HEK293 (cell line): Measurements from ENCODE around the gene SLC25A41.

Experiments used
- CTCF ChIA-PET: fragments of 350-600 bp; formaldehyde crosslinking; extraction: SDS; loops from one replicate; lab custom pipeline; 2021; ENCODE audit warnings: antibody characterized with exemption; lab: Yijun Ruan, JAX
- POLR2A ChIA-PET: fragments of 300-600 bp; formaldehyde crosslinking; extraction: SDS; loops from one replicate; lab custom pipeline; 2020; ENCODE audit warnings: antibody characterized with exemption, inconsistent platforms; lab: Yijun Ruan, JAX
- H3K27ac ChIP-seq: fragments of 200-500 bp; sonication (Bioruptor generic); 2 replicates; pipeline ENCODE4 v1.5.1; 2014; ENCODE audit warnings: low read depth, low read length, control low read depth, inconsistent platforms; ENCODE audit errors: extremely low read depth
- H3K36me3 ChIP-seq, 2 experiments: fragments of 200-500 bp in 1 of 2; sonication (Bioruptor generic) in 1 of 2; 1 replicate in 1 of 2; 2 replicates in 1 of 2; pipeline ENCODE4 v1.5.1; 2014 to 2017; ENCODE audit warnings: inconsistent platforms in 2 of 2, low read length in 2 of 2; ENCODE audit not compliant: control insufficient read depth in 2 of 2, insufficient read depth in 1 of 2
- H3K4me1 ChIP-seq: fragments of 200-500 bp; sonication (Bioruptor generic); 2 replicates; pipeline ENCODE4 v1.5.1; 2014; ENCODE audit warnings: mild to moderate bottlenecking, low read length, inconsistent platforms; ENCODE audit not compliant: control insufficient read depth, insufficient read depth
- H3K4me3 ChIP-seq: 2 replicates; pipeline ENCODE4 v1.5.1; 2011; ENCODE audit warnings: low read depth, mild to moderate bottlenecking, control low read depth, low read length, moderate library complexity
- H3K9me3 ChIP-seq: fragments of 200-500 bp; sonication (Bioruptor generic); 2 replicates; pipeline ENCODE4 v1.5.1; 2014; ENCODE audit warnings: low read depth, low read length, inconsistent platforms; ENCODE audit not compliant: control insufficient read depth, insufficient read depth
- BCL11B ChIP-seq: fragments of 450-650 bp; formaldehyde crosslinking; IDR thresholded peaks from 2 replicates; pipeline ENCODE4 v1.5.1; 2016; ENCODE audit warnings: low read depth, missing biosample characterization, missing genetic modification characterization
- GLI4 ChIP-seq: fragments of 450-650 bp; formaldehyde crosslinking; IDR thresholded peaks from 2 replicates; pipeline ENCODE4 v1.5.1; 2016; ENCODE audit warnings: missing biosample characterization, missing genetic modification characterization
- GLIS1 ChIP-seq: fragments of 450-650 bp; formaldehyde crosslinking; IDR thresholded peaks from 2 replicates; pipeline ENCODE4 v1.5.1; 2016; ENCODE audit warnings: missing biosample characterization, missing genetic modification characterization
- REPIN1 ChIP-seq: fragments of 450-650 bp; formaldehyde crosslinking; IDR thresholded peaks from 2 replicates; pipeline ENCODE4 v1.5.1; 2017; ENCODE audit warnings: missing biosample characterization, missing genetic modification characterization, low read depth
- SP7 ChIP-seq: fragments of 450-650 bp; formaldehyde crosslinking; IDR thresholded peaks from 2 replicates; pipeline ENCODE4 v1.5.1; 2016; ENCODE audit warnings: missing biosample characterization, missing genetic modification characterization
- ZIC2 ChIP-seq: fragments of 450-650 bp; formaldehyde crosslinking; IDR thresholded peaks from 2 replicates; pipeline ENCODE4 v1.5.1; 2016; ENCODE audit warnings: missing biosample characterization, missing genetic modification characterization
- ZNF19 ChIP-seq: fragments of 450-650 bp; formaldehyde crosslinking; IDR thresholded peaks from 2 replicates; pipeline ENCODE4; 2016; ENCODE audit warnings: missing biosample characterization, missing genetic modification characterization, low read depth
- ZNF221 ChIP-seq: fragments of 450-650 bp; formaldehyde crosslinking; IDR thresholded peaks from 2 replicates; pipeline ENCODE4 v1.5.1; 2017; ENCODE audit warnings: missing biosample characterization, missing genetic modification characterization, borderline replicate concordance
- ZNF302 ChIP-seq: fragments of 450-650 bp; formaldehyde crosslinking; IDR thresholded peaks from 2 replicates; pipeline ENCODE4 v1.5.1; 2016; ENCODE audit warnings: missing biosample characterization, missing genetic modification characterization, low read depth
- ZNF341 ChIP-seq: fragments of 450-650 bp; formaldehyde crosslinking; IDR thresholded peaks from 2 replicates; pipeline ENCODE4; 2016; ENCODE audit warnings: low read depth, missing biosample characterization, missing genetic modification characterization
- ZNF426 ChIP-seq: fragments of 450-650 bp; formaldehyde crosslinking; IDR thresholded peaks from 2 replicates; pipeline ENCODE4 v1.5.1; 2017; ENCODE audit warnings: missing biosample characterization, missing genetic modification characterization, mild to moderate bottlenecking, inconsistent platforms, moderate library complexity
- ZNF530 ChIP-seq: fragments of 450-650 bp; formaldehyde crosslinking; IDR thresholded peaks from 2 replicates; pipeline ENCODE4 v1.5.1; 2016; ENCODE audit warnings: low read depth, missing biosample characterization, missing genetic modification characterization
- ZNF544 ChIP-seq: fragments of 450-650 bp; formaldehyde crosslinking; IDR thresholded peaks from 2 replicates; pipeline ENCODE4 v1.5.0; 2017; ENCODE audit warnings: missing biosample characterization, missing genetic modification characterization
- TF ChIP-seq, protein P1 (sequence below): fragments of 450-650 bp; formaldehyde crosslinking; optimal IDR thresholded peaks from 2 replicates; pipeline ENCODE3; 2016; ENCODE audit warnings: missing biosample characterization, mild to moderate bottlenecking, missing genetic modification characterization
- TF ChIP-seq, protein P2 (sequence below): fragments of 450-650 bp; formaldehyde crosslinking; IDR thresholded peaks from 2 replicates; pipeline ENCODE4 v1.5.1; 2016; ENCODE audit warnings: missing biosample characterization, missing genetic modification characterization
- TF ChIP-seq, protein P3 (sequence below): fragments of 450-650 bp; formaldehyde crosslinking; conservative IDR thresholded peaks from 2 replicates; pipeline ENCODE4 v1.5.1; 2016; ENCODE audit warnings: low read depth, missing biosample characterization, missing genetic modification characterization
- TF ChIP-seq, protein P4 (sequence below): fragments of 450-650 bp; formaldehyde crosslinking; IDR thresholded peaks from 2 replicates; pipeline ENCODE4 v1.5.1; 2016; ENCODE audit warnings: missing biosample characterization, missing genetic modification characterization
- TF ChIP-seq, protein P5 (sequence below): IDR thresholded peaks from 2 replicates; pipeline ENCODE4 v1.6.1; 2011; ENCODE audit warnings: mild to moderate bottlenecking, low read depth, low read length, borderline replicate concordance
- TF ChIP-seq, protein P6 (sequence below): fragments of 450-650 bp; formaldehyde crosslinking; IDR thresholded peaks from 2 replicates; pipeline ENCODE4 v1.5.1; 2016; ENCODE audit warnings: missing biosample characterization, missing genetic modification characterization

Gene SLC25A41

DNA sequence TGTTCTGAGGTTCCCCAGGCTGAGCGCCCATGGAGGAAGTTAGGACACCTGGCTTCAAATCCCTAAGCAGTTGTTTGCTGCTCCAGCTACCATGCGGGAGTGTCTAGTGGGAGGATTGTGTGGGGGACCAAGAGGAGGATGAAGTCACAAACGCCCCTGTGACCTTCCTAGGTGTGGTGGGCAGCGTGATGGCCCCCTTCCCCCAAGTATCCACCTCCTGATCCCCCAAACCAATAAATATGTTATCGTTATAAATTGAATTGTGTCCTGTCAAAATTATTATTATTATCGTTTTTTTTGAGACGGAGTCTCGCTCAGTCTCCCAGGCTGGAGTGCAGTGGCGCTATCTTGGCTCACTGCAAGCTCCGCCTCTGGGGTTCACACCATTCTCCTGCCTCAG, at the start of gene SLC25A41:
TSS of gene SLC25A41 (minus strand) at position 101 of the 400 bp plus-strand sequence. CDS start at position 31, 70 bp downstream.
- no peak within 1 kb of the TSS for H3K27ac ChIP-seq
- TF ChIP-seq ZNF341 (tag by site-specific recombination) (no peak), ZNF19 (tag by site-specific recombination) (no peak), SP7 (tag by site-specific recombination) (no peak), BCL11B (tag by site-specific recombination) (no peak), ZNF302 (tag by site-specific recombination) (no peak), GLI4 (tag by site-specific recombination) (no peak), ZNF221 (no peak), REPIN1 (tag by site-specific recombination) (no peak), ZNF530 (tag by site-specific recombination) (no peak), ZNF544 (tag by site-specific recombination) (no peak)
- TF ChIP-seq, protein P1, sequence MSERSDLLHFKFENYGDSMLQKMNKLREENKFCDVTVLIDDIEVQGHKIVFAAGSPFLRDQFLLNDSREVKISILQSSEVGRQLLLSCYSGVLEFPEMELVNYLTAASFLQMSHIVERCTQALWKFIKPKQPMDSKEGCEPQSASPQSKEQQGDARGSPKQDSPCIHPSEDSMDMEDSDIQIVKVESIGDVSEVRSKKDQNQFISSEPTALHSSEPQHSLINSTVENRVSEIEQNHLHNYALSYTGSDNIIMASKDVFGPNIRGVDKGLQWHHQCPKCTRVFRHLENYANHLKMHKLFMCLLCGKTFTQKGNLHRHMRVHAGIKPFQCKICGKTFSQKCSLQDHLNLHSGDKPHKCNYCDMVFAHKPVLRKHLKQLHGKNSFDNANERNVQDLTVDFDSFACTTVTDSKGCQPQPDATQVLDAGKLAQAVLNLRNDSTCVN (tag by site-specific recombination): no peak
- TF ChIP-seq, protein P2, sequence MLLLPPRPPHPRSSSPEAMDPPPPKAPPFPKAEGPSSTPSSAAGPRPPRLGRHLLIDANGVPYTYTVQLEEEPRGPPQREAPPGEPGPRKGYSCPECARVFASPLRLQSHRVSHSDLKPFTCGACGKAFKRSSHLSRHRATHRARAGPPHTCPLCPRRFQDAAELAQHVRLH (tag by site-specific recombination): no peak
- TF ChIP-seq, protein P3, sequence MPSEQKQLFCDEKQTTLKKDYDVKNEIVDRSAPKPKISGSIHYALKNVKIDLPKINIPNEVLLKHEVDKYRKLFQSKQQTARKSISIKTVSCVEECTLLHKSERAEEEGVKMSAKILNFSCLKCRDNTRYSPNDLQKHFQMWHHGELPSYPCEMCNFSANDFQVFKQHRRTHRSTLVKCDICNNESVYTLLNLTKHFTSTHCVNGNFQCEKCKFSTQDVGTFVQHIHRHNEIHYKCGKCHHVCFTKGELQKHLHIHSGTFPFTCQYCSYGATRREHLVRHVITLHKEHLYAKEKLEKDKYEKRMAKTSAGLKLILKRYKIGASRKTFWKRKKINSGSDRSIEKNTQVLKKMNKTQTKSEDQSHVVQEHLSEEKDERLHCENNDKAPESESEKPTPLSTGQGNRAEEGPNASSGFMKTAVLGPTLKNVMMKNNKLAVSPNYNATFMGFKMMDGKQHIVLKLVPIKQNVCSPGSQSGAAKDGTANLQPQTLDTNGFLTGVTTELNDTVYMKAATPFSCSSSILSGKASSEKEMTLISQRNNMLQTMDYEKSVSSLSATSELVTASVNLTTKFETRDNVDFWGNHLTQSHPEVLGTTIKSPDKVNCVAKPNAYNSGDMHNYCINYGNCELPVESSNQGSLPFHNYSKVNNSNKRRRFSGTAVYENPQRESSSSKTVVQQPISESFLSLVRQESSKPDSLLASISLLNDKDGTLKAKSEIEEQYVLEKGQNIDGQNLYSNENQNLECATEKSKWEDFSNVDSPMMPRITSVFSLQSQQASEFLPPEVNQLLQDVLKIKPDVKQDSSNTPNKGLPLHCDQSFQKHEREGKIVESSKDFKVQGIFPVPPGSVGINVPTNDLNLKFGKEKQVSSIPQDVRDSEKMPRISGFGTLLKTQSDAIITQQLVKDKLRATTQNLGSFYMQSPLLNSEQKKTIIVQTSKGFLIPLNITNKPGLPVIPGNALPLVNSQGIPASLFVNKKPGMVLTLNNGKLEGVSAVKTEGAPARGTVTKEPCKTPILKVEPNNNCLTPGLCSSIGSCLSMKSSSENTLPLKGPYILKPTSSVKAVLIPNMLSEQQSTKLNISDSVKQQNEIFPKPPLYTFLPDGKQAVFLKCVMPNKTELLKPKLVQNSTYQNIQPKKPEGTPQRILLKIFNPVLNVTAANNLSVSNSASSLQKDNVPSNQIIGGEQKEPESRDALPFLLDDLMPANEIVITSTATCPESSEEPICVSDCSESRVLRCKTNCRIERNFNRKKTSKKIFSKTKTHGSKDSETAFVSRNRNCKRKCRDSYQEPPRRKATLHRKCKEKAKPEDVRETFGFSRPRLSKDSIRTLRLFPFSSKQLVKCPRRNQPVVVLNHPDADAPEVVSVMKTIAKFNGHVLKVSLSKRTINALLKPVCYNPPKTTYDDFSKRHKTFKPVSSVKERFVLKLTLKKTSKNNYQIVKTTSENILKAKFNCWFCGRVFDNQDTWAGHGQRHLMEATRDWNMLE: no peak
- TF ChIP-seq, protein P4, sequence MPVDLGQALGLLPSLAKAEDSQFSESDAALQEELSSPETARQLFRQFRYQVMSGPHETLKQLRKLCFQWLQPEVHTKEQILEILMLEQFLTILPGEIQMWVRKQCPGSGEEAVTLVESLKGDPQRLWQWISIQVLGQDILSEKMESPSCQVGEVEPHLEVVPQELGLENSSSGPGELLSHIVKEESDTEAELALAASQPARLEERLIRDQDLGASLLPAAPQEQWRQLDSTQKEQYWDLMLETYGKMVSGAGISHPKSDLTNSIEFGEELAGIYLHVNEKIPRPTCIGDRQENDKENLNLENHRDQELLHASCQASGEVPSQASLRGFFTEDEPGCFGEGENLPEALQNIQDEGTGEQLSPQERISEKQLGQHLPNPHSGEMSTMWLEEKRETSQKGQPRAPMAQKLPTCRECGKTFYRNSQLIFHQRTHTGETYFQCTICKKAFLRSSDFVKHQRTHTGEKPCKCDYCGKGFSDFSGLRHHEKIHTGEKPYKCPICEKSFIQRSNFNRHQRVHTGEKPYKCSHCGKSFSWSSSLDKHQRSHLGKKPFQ: no peak
- TF ChIP-seq, protein P5, sequence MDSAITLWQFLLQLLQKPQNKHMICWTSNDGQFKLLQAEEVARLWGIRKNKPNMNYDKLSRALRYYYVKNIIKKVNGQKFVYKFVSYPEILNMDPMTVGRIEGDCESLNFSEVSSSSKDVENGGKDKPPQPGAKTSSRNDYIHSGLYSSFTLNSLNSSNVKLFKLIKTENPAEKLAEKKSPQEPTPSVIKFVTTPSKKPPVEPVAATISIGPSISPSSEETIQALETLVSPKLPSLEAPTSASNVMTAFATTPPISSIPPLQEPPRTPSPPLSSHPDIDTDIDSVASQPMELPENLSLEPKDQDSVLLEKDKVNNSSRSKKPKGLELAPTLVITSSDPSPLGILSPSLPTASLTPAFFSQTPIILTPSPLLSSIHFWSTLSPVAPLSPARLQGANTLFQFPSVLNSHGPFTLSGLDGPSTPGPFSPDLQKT: no peak
- TF ChIP-seq, all 188 proteins: peak for 0
- Histone ChIP-seq H3K4me1 (no peaks in the 10 kb centered on the region), H3K36me3 (no peaks in the 10 kb centered on the region), H3K4me3 (no peak within 1 kb of the TSS), H3K9me3 (no peaks in the 10 kb centered on the region)
- ChIA-PET CTCF (no interaction called here), POLR2A (no interaction called here)

DNA sequence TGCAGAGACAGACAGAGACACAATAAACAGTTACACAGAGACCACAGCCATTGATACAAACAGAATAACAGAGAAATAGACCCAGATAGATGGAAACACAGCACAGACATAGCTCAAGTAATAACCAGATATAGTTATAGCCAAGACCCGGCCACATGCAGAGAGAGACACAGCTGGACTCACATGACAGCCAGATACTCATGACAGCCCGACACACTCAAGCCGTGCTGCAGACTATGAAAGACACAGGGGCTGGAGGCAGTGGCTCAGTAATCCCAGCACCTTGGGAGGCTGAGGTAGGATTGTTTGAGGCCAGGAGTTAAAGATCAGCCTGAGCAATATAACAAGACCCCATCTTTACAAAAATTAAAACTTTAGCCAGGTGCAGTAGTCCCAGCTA, 49.7 kb upstream of the SLC25A41 start:
- POLR2A ChIA-PET: interaction anchor here (0.7 kb wide), 1 partner anchor 15 kb away, joined by 4 read pairs; no protein-coding TSS in a partner anchor
- H3K4me3 ChIP-seq: no peak overlapping the region
- TF ChIP-seq ZIC2 (peak; percentile 89), GLIS1 (tag by site-specific recombination) (peak; percentile 53; the same call in 1 of the 2 replicates), ZNF426 (tag by site-specific recombination) (no peak)
- TF ChIP-seq, protein P6, sequence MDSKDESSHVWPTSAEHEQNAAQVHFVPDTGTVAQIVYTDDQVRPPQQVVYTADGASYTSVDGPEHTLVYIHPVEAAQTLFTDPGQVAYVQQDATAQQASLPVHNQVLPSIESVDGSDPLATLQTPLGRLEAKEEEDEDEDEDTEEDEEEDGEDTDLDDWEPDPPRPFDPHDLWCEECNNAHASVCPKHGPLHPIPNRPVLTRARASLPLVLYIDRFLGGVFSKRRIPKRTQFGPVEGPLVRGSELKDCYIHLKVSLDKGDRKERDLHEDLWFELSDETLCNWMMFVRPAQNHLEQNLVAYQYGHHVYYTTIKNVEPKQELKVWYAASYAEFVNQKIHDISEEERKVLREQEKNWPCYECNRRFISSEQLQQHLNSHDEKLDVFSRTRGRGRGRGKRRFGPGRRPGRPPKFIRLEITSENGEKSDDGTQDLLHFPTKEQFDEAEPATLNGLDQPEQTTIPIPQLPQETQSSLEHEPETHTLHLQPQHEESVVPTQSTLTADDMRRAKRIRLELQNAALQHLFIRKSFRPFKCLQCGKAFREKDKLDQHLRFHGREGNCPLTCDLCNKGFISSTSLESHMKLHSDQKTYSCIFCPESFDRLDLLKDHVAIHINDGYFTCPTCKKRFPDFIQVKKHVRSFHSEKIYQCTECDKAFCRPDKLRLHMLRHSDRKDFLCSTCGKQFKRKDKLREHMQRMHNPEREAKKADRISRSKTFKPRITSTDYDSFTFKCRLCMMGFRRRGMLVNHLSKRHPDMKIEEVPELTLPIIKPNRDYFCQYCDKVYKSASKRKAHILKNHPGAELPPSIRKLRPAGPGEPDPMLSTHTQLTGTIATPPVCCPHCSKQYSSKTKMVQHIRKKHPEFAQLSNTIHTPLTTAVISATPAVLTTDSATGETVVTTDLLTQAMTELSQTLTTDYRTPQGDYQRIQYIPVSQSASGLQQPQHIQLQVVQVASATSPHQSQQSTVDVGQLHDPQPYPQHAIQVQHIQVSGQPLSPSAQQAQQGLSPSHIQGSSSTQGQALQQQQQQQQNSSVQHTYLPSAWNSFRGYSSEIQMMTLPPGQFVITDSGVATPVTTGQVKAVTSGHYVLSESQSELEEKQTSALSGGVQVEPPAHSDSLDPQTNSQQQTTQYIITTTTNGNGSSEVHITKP (tag by site-specific recombination): 0 out of 2 replicates have a peak, but pooled peaks have one; percentile 16
- H3K9me3 ChIP-seq: no peaks in the 10 kb centered on the region
- no peaks in the 10 kb centered on the region for H3K4me1 ChIP-seq
- H3K36me3 ChIP-seq: no peaks in the 10 kb centered on the region
- H3K27ac ChIP-seq: no peak overlapping the region
- CTCF ChIA-PET: interaction anchor here (1.0 to 1.3 kb wide), 2 partner anchors 10 to 110 kb away, joined by 3 to 4 read pairs; partner anchors contain the start of gene ALKBH7
